OCI-LY1 (cell line): ENCODE data around the gene TK2.

Experiments
- H2AFZ ChIP-seq: fragments of 200-600 bp; sonication (generic), shearing (Covaris generic); 2 replicates; pipeline ENCODE4 v1.6.0; 2014; ENCODE audit warnings: antibody characterized with exemption, mild to moderate bottlenecking, low read length
- H3F3A ChIP-seq: fragments of 200-600 bp; sonication (generic), shearing (Covaris generic); 2 replicates; pipeline ENCODE4 v1.6.0; 2014; ENCODE audit warnings: mild to moderate bottlenecking, antibody characterized with exemption, low read length, moderate library complexity; ENCODE audit not compliant: insufficient read depth
- H3K27ac ChIP-seq: fragments of 200-600 bp; sonication (generic); 2 replicates; pipeline ENCODE4 v1.5.1; 2014; ENCODE audit warnings: low read length, mixed run types, mild to moderate bottlenecking, low read depth; ENCODE audit not compliant: poor library complexity, severe bottlenecking
- H3K27me3 ChIP-seq: fragments of 200-600 bp; sonication (generic); 2 replicates; pipeline ENCODE4 v1.6.0; 2014; ENCODE audit warnings: antibody characterized with exemption, mild to moderate bottlenecking, low read length, moderate library complexity; ENCODE audit not compliant: insufficient read depth
- H3K36me3 ChIP-seq: fragments of 200-600 bp; sonication (generic); 2 replicates; pipeline ENCODE4 v1.6.1; 2014; ENCODE audit warnings: mild to moderate bottlenecking, antibody characterized with exemption, low read length, moderate library complexity, mixed read lengths; ENCODE audit not compliant: insufficient read depth
- H3K4me1 ChIP-seq: fragments of 200-600 bp; sonication (generic); 2 replicates; pipeline ENCODE4 v1.5.1; 2014; ENCODE audit warnings: mild to moderate bottlenecking, low read length, moderate library complexity; ENCODE audit not compliant: insufficient read depth, severe bottlenecking
- H3K4me2 ChIP-seq: fragments of 200-600 bp; sonication (generic), shearing (Covaris generic); 2 replicates; pipeline ENCODE4 v1.6.1; 2014; ENCODE audit warnings: low read length
- H3K4me3 ChIP-seq: fragments of 200-600 bp; sonication (generic); 2 replicates; pipeline ENCODE4 v1.5.1; 2014; ENCODE audit warnings: low read length, low read depth, mild to moderate bottlenecking, mixed read lengths; ENCODE audit not compliant: poor library complexity, severe bottlenecking
- H3K79me2 ChIP-seq: fragments of 200-600 bp; shearing (Covaris generic); 2 replicates; pipeline ENCODE4 v1.6.1; 2016; ENCODE audit warnings: mixed run types, low read length, mixed read lengths; ENCODE audit not compliant: insufficient read depth
- H3K9ac ChIP-seq: fragments of 200-600 bp; sonication (generic), shearing (Covaris generic); 2 replicates; pipeline ENCODE4 v1.6.1; 2014; ENCODE audit warnings: mild to moderate bottlenecking, low read length, mixed read lengths
- H3K9me2 ChIP-seq: fragments of 200-600 bp; sonication (generic), shearing (Covaris generic); 2 replicates; pipeline ENCODE4 v1.6.1; 2014; ENCODE audit warnings: low read depth, mild to moderate bottlenecking, low read length, mixed read lengths
- H3K9me3 ChIP-seq: fragments of 200-600 bp; shearing (Covaris generic); 2 replicates; pipeline ENCODE4 v1.6.1; 2014; ENCODE audit warnings: low read length, mixed read lengths
- H4K20me1 ChIP-seq: fragments of 200-600 bp; sonication (generic), shearing (Covaris generic); 2 replicates; pipeline ENCODE4 v1.6.0; 2016; ENCODE audit warnings: mild to moderate bottlenecking, low read length; ENCODE audit not compliant: insufficient read depth
- CTCF ChIP-seq: fragments of 200-600 bp; sonication (generic), shearing (Covaris generic); IDR thresholded peaks from 2 replicates; pipeline ENCODE4 v1.5.1; 2017; ENCODE audit warnings: mild to moderate bottlenecking, antibody characterized with exemption, low read length, moderate library complexity, mixed read lengths
- EZH2 ChIP-seq: fragments of 200-600 bp; sonication (generic), shearing (Covaris generic); IDR thresholded peaks from 2 replicates; pipeline ENCODE4 v1.8.0; 2017; ENCODE audit warnings: borderline replicate concordance, mixed run types, mild to moderate bottlenecking, antibody characterized with exemption, low read length, moderate library complexity, mixed read lengths

Gene TK2

GRCh38 chr16:66510298-66510697 is 39.6 kb downstream of the TK2 start:
- no peak overlapping the region for H2AFZ ChIP-seq
- no peaks in the 10 kb centered on the region for H3K9me2 ChIP-seq
- H3K4me1 ChIP-seq = no peaks in the 10 kb centered on the region
- no peaks in the 10 kb centered on the region; the same call in 1 of the 2 replicates for H3F3A ChIP-seq
- no peaks in the 10 kb centered on the region for H3K79me2 ChIP-seq
- no peak overlapping the region for H3K9ac ChIP-seq
- H3K9me3 ChIP-seq = no peaks in the 10 kb centered on the region
- no peaks in the 10 kb centered on the region for H4K20me1 ChIP-seq
- no peak overlapping the region for H3K4me2 ChIP-seq
- no peaks in the 10 kb centered on the region for H3K27me3 ChIP-seq
- H3K4me3 ChIP-seq = no peak overlapping the region
- no peak overlapping the region for H3K27ac ChIP-seq
- TF ChIP-seq EZH2 (no peak), CTCF (no peak)
- H3K36me3 ChIP-seq = no peaks in the 10 kb centered on the region

GRCh38 chr16:66509576-66509975 is 40.3 kb downstream of the TK2 start:
- Histone ChIP-seq H3K4me3 (no peak overlapping the region), H3K27me3 (no peaks in the 10 kb centered on the region), H3K9me2 (no peaks in the 10 kb centered on the region), H3F3A (no peaks in the 10 kb centered on the region; the same call in 1 of the 2 replicates), H4K20me1 (no peaks in the 10 kb centered on the region), H3K9ac (no peak overlapping the region), H3K36me3 (no peaks in the 10 kb centered on the region), H3K79me2 (no peaks in the 10 kb centered on the region), H3K4me1 (no peaks in the 10 kb centered on the region), H3K9me3 (no peaks in the 10 kb centered on the region), H3K27ac (no peak overlapping the region), H2AFZ (no peak overlapping the region), H3K4me2 (no peak overlapping the region)
- TF ChIP-seq EZH2 = no peak
- no peak for TF ChIP-seq CTCF

- H3K27ac ChIP-seq = no peak overlapping the region
- H3F3A ChIP-seq = no peaks in the 10 kb centered on the region; the same call in 1 of the 2 replicates
- no peaks in the 10 kb centered on the region for H3K9me3 ChIP-seq
- H3K9me2 ChIP-seq = no peaks in the 10 kb centered on the region
- H3K4me3 ChIP-seq = no peak overlapping the region
- H3K36me3 ChIP-seq = no peaks in the 10 kb centered on the region
- H3K4me1 ChIP-seq = no peaks in the 10 kb centered on the region
- H4K20me1 ChIP-seq = no peaks in the 10 kb centered on the region
- H3K9ac ChIP-seq = no peak overlapping the region
- H3K4me2 ChIP-seq = no peak overlapping the region
- TF ChIP-seq EZH2 = no peak
- H2AFZ ChIP-seq = no peak overlapping the region
- no peaks in the 10 kb centered on the region for H3K27me3 ChIP-seq
- no peaks in the 10 kb centered on the region for H3K79me2 ChIP-seq
These were observed 40.9 kb downstream of the TK2 start for GRCh38 chr16:66508914-66509496.
